ACC112 (cell line): ENCODE results near the gene RECQL5.

Experiments used
- H2AFZ ChIP-seq: fragments of 200-600 bp; sonication (generic); one replicate; pipeline ENCODE4 v1.6.0; 2017; ENCODE audit warnings: antibody characterized with exemption, low read length; ENCODE audit not compliant: unreplicated experiment
- H3K27ac ChIP-seq: fragments of 200-600 bp; sonication (generic); 2 replicates; pipeline ENCODE4 v1.5.1; 2014; ENCODE audit warnings: low read depth, mild to moderate bottlenecking, antibody characterized with exemption, low read length, moderate library complexity
- H3K27me3 ChIP-seq: fragments of 200-600 bp; sonication (generic); 2 replicates; pipeline ENCODE4 v1.6.1; 2014; ENCODE audit warnings: mild to moderate bottlenecking, antibody characterized with exemption, low read length, moderate library complexity, mixed read lengths; ENCODE audit not compliant: insufficient read depth
- H3K36me3 ChIP-seq: fragments of 200-600 bp; sonication (generic); 2 replicates; pipeline ENCODE4 v1.6.1; 2016; ENCODE audit warnings: mild to moderate bottlenecking, antibody characterized with exemption, low read length, moderate library complexity, mixed read lengths; ENCODE audit not compliant: insufficient read depth
- H3K4me1 ChIP-seq: fragments of 200-600 bp; sonication (generic); one replicate; pipeline ENCODE4 v1.6.1; 2016; ENCODE audit warnings: low read length, mixed read lengths; ENCODE audit not compliant: insufficient read depth, unreplicated experiment, control insufficient read depth
- H3K4me3 ChIP-seq: fragments of 200-600 bp; sonication (generic); 2 replicates; pipeline ENCODE4 v1.5.1; 2014; ENCODE audit warnings: mild to moderate bottlenecking, low read depth, low read length
- H3K79me2 ChIP-seq: fragments of 200-600 bp; sonication (generic); one replicate; pipeline ENCODE4 v1.6.0; 2016; ENCODE audit warnings: low read length; ENCODE audit not compliant: control insufficient read depth, unreplicated experiment, insufficient read depth

The RECQL5 gene

GRCh38 chr17:75634754-75635609, 32.0 kb downstream of the RECQL5 start:
- Histone ChIP-seq H3K27ac (no peak overlapping the region), H3K79me2 (no peaks in the 10 kb centered on the region), H3K36me3 (no peaks in the 10 kb centered on the region), H2AFZ (no peak overlapping the region), H3K4me1 (peaks cover 13% of the 10 kb centered on the region), H3K4me3 (no peak overlapping the region), H3K27me3 (no peaks in the 10 kb centered on the region)

DNA sequence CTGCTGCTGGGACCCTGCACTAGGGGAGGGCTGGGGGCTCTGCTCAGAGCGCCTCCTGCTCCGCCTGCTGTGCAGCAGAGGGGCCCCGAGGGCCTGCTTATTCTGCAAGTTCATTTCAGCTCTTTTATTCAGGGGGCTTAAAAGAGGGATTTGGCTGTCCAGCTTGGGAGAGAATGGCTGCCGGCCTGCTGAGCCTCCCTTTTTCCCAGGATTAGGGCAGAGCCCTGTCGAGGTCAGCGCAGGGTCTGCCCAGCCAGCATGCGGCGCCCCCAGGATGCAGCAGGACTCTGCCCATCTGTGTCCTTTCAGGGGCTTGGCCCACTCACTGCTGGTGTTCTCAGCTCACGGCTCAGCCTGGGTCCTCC, 32.6 kb downstream of the RECQL5 start:
- no peak overlapping the region for H3K27ac ChIP-seq
- H3K4me1 ChIP-seq: peaks cover 13% of the 10 kb centered on the region
- H3K4me3 ChIP-seq: no peak overlapping the region
- no peak overlapping the region for H2AFZ ChIP-seq
- H3K79me2 ChIP-seq: no peaks in the 10 kb centered on the region
- H3K36me3 ChIP-seq: no peaks in the 10 kb centered on the region
- no peaks in the 10 kb centered on the region for H3K27me3 ChIP-seq

GRCh38 chr17:75633486-75634375, 33.2 kb downstream of the RECQL5 start:
- Histone ChIP-seq H3K27me3 (no peaks in the 10 kb centered on the region), H3K4me1 (peaks cover 13% of the 10 kb centered on the region), H3K27ac (peak overlapping the region; percentile 37; the same call in 1 of the 2 replicates), H2AFZ (no peak overlapping the region), H3K4me3 (peak overlapping the region; percentile 14; the same call in 1 of the 2 replicates), H3K36me3 (no peaks in the 10 kb centered on the region), H3K79me2 (no peaks in the 10 kb centered on the region)

GRCh38 chr17:75632863-75633485, 34.0 kb downstream of the RECQL5 start, which contains the start of gene SMIM5:
SMIM5 (plus strand) TSS chr17:75633434; CDS start chr17:75640202, 6,768 bp downstream.
- no peaks in the 10 kb centered on the region for H3K36me3 ChIP-seq
- no peak within 1 kb of the TSS for H2AFZ ChIP-seq
- H3K79me2 ChIP-seq: no peaks in the 10 kb centered on the region
- H3K27me3 ChIP-seq: no peaks in the 10 kb centered on the region
- peaks cover 13% of the 10 kb centered on the region for H3K4me1 ChIP-seq
- H3K4me3 ChIP-seq: peak within 1 kb of the TSS; percentile 14; the same call in 1 of the 2 replicates
- peak within 1 kb of the TSS; percentile 37; the same call in 1 of the 2 replicates for H3K27ac ChIP-seq

DNA sequence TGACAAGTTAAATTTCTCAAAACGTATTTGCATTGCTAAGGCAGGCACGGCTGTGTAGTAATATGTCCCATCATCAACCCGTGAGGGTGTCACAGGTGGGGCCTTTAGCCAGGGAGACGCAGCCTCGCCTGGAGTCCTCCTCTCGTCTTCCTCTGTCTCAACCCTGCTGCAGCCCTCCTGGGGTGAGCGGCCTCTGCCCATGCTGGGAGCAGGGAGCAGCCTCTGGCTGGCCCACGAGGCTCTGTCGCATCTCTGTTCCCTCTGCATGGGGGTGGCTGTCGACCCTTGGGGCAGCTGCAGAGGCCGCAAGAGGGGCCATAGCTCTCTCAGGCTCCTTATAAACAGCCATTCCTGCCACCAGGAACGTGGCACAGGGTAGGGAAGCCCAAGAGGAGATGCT, 34.5 kb downstream of the RECQL5 start:
- H3K4me3 ChIP-seq: no peak overlapping the region
- H3K36me3 ChIP-seq: no peaks in the 10 kb centered on the region
- H3K27ac ChIP-seq: no peak overlapping the region
- H3K27me3 ChIP-seq: no peaks in the 10 kb centered on the region
- H2AFZ ChIP-seq: no peak overlapping the region
- peaks cover 13% of the 10 kb centered on the region for H3K4me1 ChIP-seq
- no peaks in the 10 kb centered on the region for H3K79me2 ChIP-seq

DNA sequence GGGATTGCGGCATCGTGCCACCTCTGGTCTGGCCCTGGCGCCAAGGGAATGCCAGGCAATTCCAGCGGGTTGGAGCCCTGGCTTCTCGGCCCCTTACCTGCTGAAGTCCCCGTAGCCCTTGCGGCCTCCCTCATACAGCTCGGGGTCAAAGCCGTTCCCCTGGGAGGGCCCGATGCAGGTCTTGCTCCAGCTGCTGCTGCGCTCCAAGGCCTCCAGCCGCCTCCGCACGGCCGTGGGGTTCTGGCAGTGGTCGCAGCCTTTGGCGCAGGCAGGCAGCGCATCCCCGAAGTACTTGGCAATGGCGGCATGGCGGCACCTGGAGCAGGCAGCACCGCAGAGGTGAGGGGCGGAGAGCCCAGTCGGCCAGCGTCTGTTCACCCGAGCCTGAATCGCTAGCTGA, 35.6 kb downstream of the RECQL5 start:
- H3K27ac ChIP-seq: no peak overlapping the region
- no peaks in the 10 kb centered on the region for H3K79me2 ChIP-seq
- H3K36me3 ChIP-seq: no peaks in the 10 kb centered on the region
- no peak overlapping the region for H3K4me3 ChIP-seq
- H2AFZ ChIP-seq: no peak overlapping the region
- H3K27me3 ChIP-seq: no peaks in the 10 kb centered on the region
- H3K4me1 ChIP-seq: peaks cover 13% of the 10 kb centered on the region

DNA sequence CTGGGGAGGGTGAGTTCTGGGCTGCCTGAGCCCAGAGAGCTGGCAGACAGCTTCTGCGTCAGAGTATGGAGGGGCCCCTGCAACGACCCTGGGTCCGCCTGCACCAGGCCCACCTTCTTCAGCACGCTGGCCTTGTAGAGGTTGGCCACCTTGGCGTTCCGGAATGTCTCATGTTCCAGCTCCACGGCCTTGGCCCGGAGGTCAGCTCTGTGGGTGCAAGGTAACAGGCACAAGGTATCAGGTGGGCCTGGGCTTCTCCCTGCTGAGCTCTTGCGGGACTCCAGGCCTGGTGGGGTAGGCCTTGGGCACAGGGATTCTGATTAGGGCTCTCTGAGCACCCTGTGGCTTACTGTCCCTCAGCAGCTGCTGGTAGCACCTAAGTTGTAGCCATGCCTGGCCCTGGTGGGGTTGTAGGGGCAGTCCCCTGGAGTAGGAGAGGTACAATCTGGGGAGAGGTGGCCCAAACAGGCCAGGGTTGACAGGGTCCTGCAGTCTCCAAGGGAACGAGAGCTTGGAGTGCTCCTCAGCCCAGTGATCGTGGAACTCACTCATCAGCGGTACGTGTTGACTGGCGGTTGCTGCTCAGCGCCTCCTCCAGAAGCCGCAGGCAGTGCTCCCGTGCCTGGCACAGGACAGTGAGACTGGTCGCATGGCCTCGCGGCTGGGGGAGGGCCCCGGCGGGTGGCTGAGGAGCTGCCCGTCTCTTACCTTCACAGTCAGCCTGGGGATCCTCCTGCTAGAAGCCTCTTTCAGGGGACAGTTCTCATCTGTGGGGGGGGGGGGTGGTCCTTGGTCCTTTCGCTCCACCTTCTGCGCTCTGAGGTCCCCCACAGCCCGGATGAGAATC, 36.7 kb downstream of the RECQL5 start:
- Histone ChIP-seq H3K36me3 (no peaks in the 10 kb centered on the region), H3K4me3 (no peak overlapping the region), H3K4me1 (peaks cover 13% of the 10 kb centered on the region), H2AFZ (no peak overlapping the region), H3K79me2 (no peaks in the 10 kb centered on the region), H3K27me3 (no peaks in the 10 kb centered on the region), H3K27ac (no peak overlapping the region)

- H3K4me1 ChIP-seq: peaks cover 11% of the 10 kb centered on the region
- H3K27ac ChIP-seq: no peak overlapping the region
- H3K4me3 ChIP-seq: no peak overlapping the region
- H3K36me3 ChIP-seq: no peaks in the 10 kb centered on the region
- no peak overlapping the region for H2AFZ ChIP-seq
- H3K27me3 ChIP-seq: no peaks in the 10 kb centered on the region
- H3K79me2 ChIP-seq: no peaks in the 10 kb centered on the region
These were observed 37.8 kb downstream of the RECQL5 start for GRCh38 chr17:75629157-75629556.

- Histone ChIP-seq H3K79me2 (no peaks in the 10 kb centered on the region), H3K27me3 (no peaks in the 10 kb centered on the region), H2AFZ (no peak overlapping the region), H3K4me3 (no peak overlapping the region), H3K4me1 (peaks cover 5% of the 10 kb centered on the region), H3K36me3 (no peaks in the 10 kb centered on the region), H3K27ac (no peak overlapping the region)
These were observed 38.5 kb downstream of the RECQL5 start for GRCh38 chr17:75628425-75628824.

DNA sequence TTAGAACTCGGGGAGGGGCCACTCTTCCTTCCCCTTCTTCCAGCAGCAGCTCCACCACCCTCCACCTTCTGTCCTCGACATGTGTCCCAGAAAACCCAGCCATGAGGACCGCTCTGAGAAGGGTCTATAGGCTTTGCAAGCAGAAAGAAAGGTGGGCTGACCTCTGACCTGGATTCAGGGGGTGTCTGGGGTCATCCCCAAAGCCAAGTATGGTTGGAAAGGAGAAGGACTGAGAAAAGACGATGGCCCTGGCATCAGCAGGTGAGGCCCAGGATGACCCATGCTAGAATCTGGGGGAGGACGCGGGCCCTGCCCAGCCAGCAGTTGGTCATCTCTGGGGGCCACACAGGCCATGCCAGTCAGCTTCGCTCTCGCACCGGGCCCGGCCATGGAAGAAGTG, 39.9 kb downstream of the RECQL5 start:
- H2AFZ ChIP-seq: no peak overlapping the region
- no peaks in the 10 kb centered on the region for H3K79me2 ChIP-seq
- H3K27ac ChIP-seq: no peak overlapping the region
- no peaks in the 10 kb centered on the region for H3K27me3 ChIP-seq
- no peaks in the 10 kb centered on the region for H3K36me3 ChIP-seq
- no peak overlapping the region for H3K4me3 ChIP-seq
- H3K4me1 ChIP-seq: no peaks in the 10 kb centered on the region
